Measurements from ENCODE around the gene MRPL36. TPM values are rescaled to one million over a fixed set of nuclear protein-coding genes. Genes with fewer than 3 reads are reported as not detected.

The MRPL36 gene
- total RNA-seq, 4 donors from 2014 or later: 26.7 to 37.4 (median 32.7) TPM

DNA sequence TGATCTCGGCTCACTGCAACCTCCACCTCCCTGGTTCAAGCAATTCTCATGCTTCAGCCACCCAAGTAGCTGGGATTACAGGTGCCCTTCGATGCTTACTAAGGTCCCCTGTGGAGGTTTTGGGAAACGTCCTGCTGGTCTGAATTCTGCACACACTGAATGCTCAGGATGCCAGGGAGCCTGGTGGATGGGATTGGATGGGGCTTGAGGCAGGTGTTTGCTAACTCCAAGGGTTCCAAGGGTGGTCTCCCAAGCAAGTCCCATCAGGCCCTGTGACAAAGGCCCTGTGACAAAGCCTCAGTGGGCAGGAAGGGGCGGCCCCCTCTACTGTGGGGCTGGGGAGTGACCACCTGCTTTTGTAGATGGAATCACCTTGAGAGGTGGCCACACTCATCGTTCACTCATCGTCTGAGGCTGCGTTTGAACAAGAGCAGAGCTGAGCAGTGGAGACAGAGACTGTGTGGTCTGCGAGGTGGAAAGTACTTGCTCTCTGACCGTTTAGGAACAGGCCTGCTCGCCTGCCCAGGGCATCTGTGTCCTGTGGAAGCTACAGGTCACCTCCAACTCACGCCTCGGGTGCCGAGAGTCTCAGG is 40.2 kb downstream of the MRPL36 start:
- TF ChIP-seq POLR2AphosphoS5 (IDR thresholded peaks at IDR 0.05): no peak
- TF ChIP-seq, protein P1, sequence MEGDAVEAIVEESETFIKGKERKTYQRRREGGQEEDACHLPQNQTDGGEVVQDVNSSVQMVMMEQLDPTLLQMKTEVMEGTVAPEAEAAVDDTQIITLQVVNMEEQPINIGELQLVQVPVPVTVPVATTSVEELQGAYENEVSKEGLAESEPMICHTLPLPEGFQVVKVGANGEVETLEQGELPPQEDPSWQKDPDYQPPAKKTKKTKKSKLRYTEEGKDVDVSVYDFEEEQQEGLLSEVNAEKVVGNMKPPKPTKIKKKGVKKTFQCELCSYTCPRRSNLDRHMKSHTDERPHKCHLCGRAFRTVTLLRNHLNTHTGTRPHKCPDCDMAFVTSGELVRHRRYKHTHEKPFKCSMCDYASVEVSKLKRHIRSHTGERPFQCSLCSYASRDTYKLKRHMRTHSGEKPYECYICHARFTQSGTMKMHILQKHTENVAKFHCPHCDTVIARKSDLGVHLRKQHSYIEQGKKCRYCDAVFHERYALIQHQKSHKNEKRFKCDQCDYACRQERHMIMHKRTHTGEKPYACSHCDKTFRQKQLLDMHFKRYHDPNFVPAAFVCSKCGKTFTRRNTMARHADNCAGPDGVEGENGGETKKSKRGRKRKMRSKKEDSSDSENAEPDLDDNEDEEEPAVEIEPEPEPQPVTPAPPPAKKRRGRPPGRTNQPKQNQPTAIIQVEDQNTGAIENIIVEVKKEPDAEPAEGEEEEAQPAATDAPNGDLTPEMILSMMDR (IDR thresholded peaks at IDR 0.05): no peak
- TF ChIP-seq EP300 (IDR thresholded peaks at IDR 0.05; ENCODE audit: low read depth): no peak
- H3K36me3 ChIP-seq: no peaks in the 10 kb centered on the region
- no peak overlapping the region for H3K27ac ChIP-seq
- DNase-seq: no peak
- H3K27me3 ChIP-seq: peaks cover 7% of the 10 kb centered on the region
- 77 to 100% methylated on average over 1 to 13 of the region's 13 CpGs for WGBS, 2 donors (ENCODE audit: low coverage in 1 of 2)
- H3K4me1 ChIP-seq: no peaks in the 10 kb centered on the region
- intact Hi-C loops (cut with DNase I; ENCODE audit: low total_unique reads) (no loop called here), in situ Hi-C loops (cut with MboI; ENCODE audit: low pct_ligation_motif_present in 1 of 4, low pct_unique_long_range_greater_than_20kb in 1 of 4, low sequenced_read_pairs in 3 of 4) (loop anchor here in 2 of 4 donors (25.0 kb wide), 1 partner anchor 253 kb away; no protein-coding TSS in a partner anchor)
- H3K9me3 ChIP-seq: no peaks in the 10 kb centered on the region
- H3K4me3 ChIP-seq: no peak overlapping the region

DNA sequence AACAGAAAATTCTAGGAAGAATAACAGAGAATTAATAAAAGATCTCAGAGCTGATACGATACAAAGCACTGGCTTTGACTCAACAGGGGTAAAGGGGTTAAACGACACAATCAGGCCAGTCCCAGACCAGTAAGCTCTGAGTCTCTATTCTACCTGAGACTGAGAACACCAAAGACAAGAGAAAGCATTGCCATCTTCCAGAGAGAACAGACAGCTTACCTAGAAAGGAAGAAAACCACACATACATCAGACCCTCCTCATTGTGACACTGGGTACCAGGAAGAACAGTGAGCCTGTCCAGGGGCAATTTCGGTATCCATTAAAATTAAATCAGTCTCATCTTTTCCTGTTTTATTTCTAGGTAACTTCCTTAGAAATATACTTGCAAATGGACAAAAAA is 41.1 kb downstream of the MRPL36 start:
- Histone ChIP-seq H3K4me1 (no peaks in the 10 kb centered on the region), H3K4me3 (no peak overlapping the region), H3K36me3 (no peaks in the 10 kb centered on the region), H3K27ac (no peak overlapping the region), H3K9me3 (no peaks in the 10 kb centered on the region), H3K27me3 (peaks cover 7% of the 10 kb centered on the region)
- WGBS, 2 donors (ENCODE audit: low coverage in 1 of 2): 71 to 74% methylated on average over 3 of the region's 3 CpGs
- TF ChIP-seq POLR2A (IDR thresholded peaks at IDR 0.05): no peak
- TF ChIP-seq, protein P1 (IDR thresholded peaks at IDR 0.05): no peak
- TF ChIP-seq POLR2AphosphoS5 (IDR thresholded peaks at IDR 0.05): no peak
- TF ChIP-seq EP300 (IDR thresholded peaks at IDR 0.05; ENCODE audit: low read depth): no peak
- in situ Hi-C loops (cut with MboI; ENCODE audit: low pct_ligation_motif_present in 1 of 4, low pct_unique_long_range_greater_than_20kb in 1 of 4, low sequenced_read_pairs in 3 of 4) (loop anchor here in 2 of 4 donors (25.0 kb wide), 1 partner anchor 254 kb away; no protein-coding TSS in a partner anchor), intact Hi-C loops (cut with DNase I; ENCODE audit: low total_unique reads) (no loop called here)
- DNase-seq: no peak

DNA sequence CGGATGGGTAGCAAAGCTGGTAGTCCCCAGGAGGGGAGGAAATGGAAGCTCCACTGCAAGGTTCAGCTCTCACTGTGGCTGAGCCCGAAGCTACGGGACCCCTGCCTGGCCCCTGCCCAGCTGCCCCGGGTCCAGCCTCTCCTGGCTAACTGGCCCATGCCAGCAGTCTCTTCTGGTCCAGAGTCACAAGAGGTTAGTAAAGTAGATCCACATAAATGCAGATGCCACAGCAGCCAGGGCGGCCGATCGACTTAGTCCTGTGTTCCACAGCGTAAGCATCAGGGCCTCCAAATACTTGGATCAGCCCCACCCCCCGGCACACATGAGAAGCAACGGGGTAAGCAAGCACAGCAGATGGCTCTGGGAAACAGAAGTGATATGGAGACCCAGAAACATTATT is 42.1 kb downstream of the MRPL36 start:
- intact Hi-C loops (cut with DNase I; ENCODE audit: low total_unique reads) (no loop called here), in situ Hi-C loops (cut with MboI; ENCODE audit: low pct_ligation_motif_present in 1 of 4, low pct_unique_long_range_greater_than_20kb in 1 of 4, low sequenced_read_pairs in 3 of 4) (loop anchor here in 2 of 4 donors (25.0 kb wide), 1 partner anchor 255 kb away; no protein-coding TSS in a partner anchor)
- Histone ChIP-seq H3K36me3 (no peaks in the 10 kb centered on the region), H3K9me3 (no peaks in the 10 kb centered on the region), H3K27me3 (no peaks in the 10 kb centered on the region), H3K4me1 (no peaks in the 10 kb centered on the region), H3K27ac (no peak overlapping the region), H3K4me3 (no peak overlapping the region)
- DNase-seq: no peak
- TF ChIP-seq POLR2AphosphoS5 (IDR thresholded peaks at IDR 0.05) (no peak), EP300 (IDR thresholded peaks at IDR 0.05; ENCODE audit: low read depth) (no peak), POLR2A (IDR thresholded peaks at IDR 0.05) (no peak)
- TF ChIP-seq, protein P1 (IDR thresholded peaks at IDR 0.05): no peak
- 81% methylated on average over 10 of the region's 10 CpGs; no CpG with 5 or more reads in 1 of the 2 donors for WGBS, 2 donors (ENCODE audit: low coverage in 1 of 2)

DNA sequence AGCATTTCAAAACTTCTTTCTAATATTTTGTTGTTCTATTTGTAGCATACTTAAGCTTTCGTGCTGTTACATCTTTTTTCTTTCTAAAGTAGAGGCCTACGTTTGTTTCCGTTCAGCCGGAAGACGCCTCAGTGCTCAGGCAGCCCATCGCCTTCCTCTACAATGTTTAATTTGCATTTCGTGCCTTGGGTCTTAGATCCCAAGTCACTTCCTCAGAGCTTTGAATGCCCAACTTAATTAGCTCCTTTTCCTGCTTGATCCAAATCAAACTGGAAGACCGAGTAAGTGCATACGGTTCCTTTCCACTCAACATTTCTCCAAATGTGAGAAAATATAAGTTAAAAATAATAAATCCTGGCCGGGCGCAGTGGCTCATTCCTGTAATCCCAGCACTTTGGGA is 43.2 kb downstream of the MRPL36 start:
- in situ Hi-C loops (cut with MboI; ENCODE audit: low pct_ligation_motif_present in 1 of 4, low pct_unique_long_range_greater_than_20kb in 1 of 4, low sequenced_read_pairs in 3 of 4): loop anchor here in 2 of 4 donors (25.0 kb wide), 1 partner anchor 256 kb away; no protein-coding TSS in a partner anchor

More for the DNA sequence above, 43.2 kb downstream of the MRPL36 start:
- WGBS, 2 donors (ENCODE audit: low coverage in 1 of 2): 71 to 80% methylated on average over 7 to 11 of the region's 11 CpGs
- intact Hi-C loops (cut with DNase I; ENCODE audit: low total_unique reads): no loop called here
- H3K36me3 ChIP-seq: no peaks in the 10 kb centered on the region
- H3K4me3 ChIP-seq: no peak overlapping the region
- H3K4me1 ChIP-seq: no peaks in the 10 kb centered on the region
- TF ChIP-seq POLR2AphosphoS5 (IDR thresholded peaks at IDR 0.05): no peak
- TF ChIP-seq POLR2A (IDR thresholded peaks at IDR 0.05): no peak
- TF ChIP-seq EP300 (IDR thresholded peaks at IDR 0.05; ENCODE audit: low read depth): no peak
- TF ChIP-seq, protein P1 (IDR thresholded peaks at IDR 0.05): no peak
- H3K9me3 ChIP-seq: no peaks in the 10 kb centered on the region
- H3K27ac ChIP-seq: no peak overlapping the region
- no peaks in the 10 kb centered on the region for H3K27me3 ChIP-seq
- DNase-seq: no peak
